ENCODE measurements around the gene PRDM8.

Gene PRDM8

GRCh38 chr4:80184053-80184824 lies 13.1 kb upstream of the PRDM8 start:
- DNase-seq = no peak

- no peak for DNase-seq
These were observed 12.2 kb upstream of the PRDM8 start for GRCh38 chr4:80184825-80185756.

GRCh38 chr4:80185787-80186548 lies 11.3 kb upstream of the PRDM8 start:
- no peak for DNase-seq

GRCh38 chr4:80186676-80187075 lies 10.6 kb upstream of the PRDM8 start:
- DNase-seq = peak; percentile 28

- DNase-seq = no peak
These were observed 9.6 kb upstream of the PRDM8 start for GRCh38 chr4:80187677-80188076.

- DNase-seq = no peak
These were observed 8.9 kb upstream of the PRDM8 start for GRCh38 chr4:80188457-80188800.

GRCh38 chr4:80188801-80189458 lies 8.4 kb upstream of the PRDM8 start:
- DNase-seq = no peak

GRCh38 chr4:80189581-80189955 lies 7.7 kb upstream of the PRDM8 start:
- DNase-seq = no peak

- DNase-seq = no peak
These were observed 7.2 kb upstream of the PRDM8 start for GRCh38 chr4:80189956-80190677.

GRCh38 chr4:80192252-80192866 lies 4.9 kb upstream of the PRDM8 start:
- DNase-seq = no peak

- DNase-seq = no peak
These were observed 4.4 kb upstream of the PRDM8 start for GRCh38 chr4:80192937-80193336.

- DNase-seq = no peak
These were observed 1.7 kb upstream of the PRDM8 start for GRCh38 chr4:80195441-80196140.

GRCh38 chr4:80196259-80196921 lies 913 bp upstream of the PRDM8 start:
- no peak for DNase-seq

- no peak for DNase-seq
These were observed 518 bp downstream of the PRDM8 start for GRCh38 chr4:80197601-80198440.

- DNase-seq = no peak
These were observed 1.1 kb downstream of the PRDM8 start for GRCh38 chr4:80198441-80198837.

GRCh38 chr4:80199004-80199560 lies 1.8 kb downstream of the PRDM8 start:
- peak; percentile 55 for DNase-seq

GRCh38 chr4:80199947-80200346 lies 2.6 kb downstream of the PRDM8 start:
- DNase-seq = no peak

- DNase-seq = no peak
These were observed 4.2 kb downstream of the PRDM8 start for GRCh38 chr4:80201252-80202151.

All from NCI-H524 treated with DMSO at 0.1 percent for 48 hours (cell line).